LNCaP clone FGC (cell line): ENCODE results near the gene ARVCF.

Experiments
- DNase-seq: peaks from one replicate; pipeline ENCODE4 v3.0.0-alpha.2; 2011; ENCODE audit warnings: low read depth
- H3K4me3 ChIP-seq: 2 replicates; pipeline ENCODE4 v1.5.1; 2011; ENCODE audit warnings: mild to moderate bottlenecking, low read depth, low read length, control low read depth
- TF ChIP-seq, protein P1 (sequence below): IDR thresholded peaks from 2 replicates; pipeline ENCODE4 v1.5.1; 2012; ENCODE audit warnings: mild to moderate bottlenecking; ENCODE audit not compliant: control insufficient read depth, insufficient read depth; ENCODE audit errors: extremely low read depth

Gene ARVCF

DNA sequence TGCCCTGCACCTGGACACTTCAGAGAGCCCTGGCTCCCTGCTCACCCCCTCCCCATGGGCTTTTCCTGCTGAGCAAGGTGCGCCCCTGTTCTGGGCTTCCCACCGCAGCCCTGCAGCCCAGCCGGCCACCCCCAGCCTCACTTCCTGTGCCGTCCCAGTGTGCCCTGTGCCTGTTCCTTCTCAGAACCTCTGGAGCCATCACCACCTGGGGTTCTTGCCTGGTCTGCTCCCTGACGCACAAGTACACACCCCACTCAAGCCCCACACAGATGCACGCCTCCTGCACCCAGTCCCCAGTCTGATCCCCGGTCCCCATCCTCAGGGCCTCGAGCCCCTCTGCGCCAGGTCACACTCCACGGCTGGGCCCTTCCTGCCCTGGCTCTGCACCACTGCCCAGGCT is 39.5 kb upstream of the ARVCF start:
- no peak for DNase-seq
- TF ChIP-seq, protein P1, sequence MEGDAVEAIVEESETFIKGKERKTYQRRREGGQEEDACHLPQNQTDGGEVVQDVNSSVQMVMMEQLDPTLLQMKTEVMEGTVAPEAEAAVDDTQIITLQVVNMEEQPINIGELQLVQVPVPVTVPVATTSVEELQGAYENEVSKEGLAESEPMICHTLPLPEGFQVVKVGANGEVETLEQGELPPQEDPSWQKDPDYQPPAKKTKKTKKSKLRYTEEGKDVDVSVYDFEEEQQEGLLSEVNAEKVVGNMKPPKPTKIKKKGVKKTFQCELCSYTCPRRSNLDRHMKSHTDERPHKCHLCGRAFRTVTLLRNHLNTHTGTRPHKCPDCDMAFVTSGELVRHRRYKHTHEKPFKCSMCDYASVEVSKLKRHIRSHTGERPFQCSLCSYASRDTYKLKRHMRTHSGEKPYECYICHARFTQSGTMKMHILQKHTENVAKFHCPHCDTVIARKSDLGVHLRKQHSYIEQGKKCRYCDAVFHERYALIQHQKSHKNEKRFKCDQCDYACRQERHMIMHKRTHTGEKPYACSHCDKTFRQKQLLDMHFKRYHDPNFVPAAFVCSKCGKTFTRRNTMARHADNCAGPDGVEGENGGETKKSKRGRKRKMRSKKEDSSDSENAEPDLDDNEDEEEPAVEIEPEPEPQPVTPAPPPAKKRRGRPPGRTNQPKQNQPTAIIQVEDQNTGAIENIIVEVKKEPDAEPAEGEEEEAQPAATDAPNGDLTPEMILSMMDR: no peak
- H3K4me3 ChIP-seq: no peak overlapping the region

DNA sequence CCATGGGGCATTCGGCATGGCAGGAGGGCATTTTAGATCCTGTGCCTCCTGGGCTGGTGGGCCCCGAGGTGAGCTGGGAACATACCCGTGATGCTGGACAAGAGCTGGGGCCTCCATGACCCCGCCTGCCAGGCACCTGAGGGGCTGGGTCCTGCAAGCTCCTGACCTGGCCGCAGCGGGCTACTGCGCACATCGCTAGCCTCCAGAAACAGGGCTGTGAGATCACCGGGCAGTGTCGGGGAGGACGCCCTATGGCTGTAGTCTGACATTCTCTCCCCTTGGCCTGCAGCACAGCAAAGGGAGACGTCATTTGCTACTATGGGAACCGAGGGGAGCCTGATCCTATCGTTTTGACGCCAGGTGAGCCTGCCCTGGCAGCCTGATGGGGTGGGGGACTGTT is 39.0 kb upstream of the ARVCF start:
- DNase-seq: no peak
- TF ChIP-seq, protein P1: no peak
- no peak overlapping the region for H3K4me3 ChIP-seq

DNA sequence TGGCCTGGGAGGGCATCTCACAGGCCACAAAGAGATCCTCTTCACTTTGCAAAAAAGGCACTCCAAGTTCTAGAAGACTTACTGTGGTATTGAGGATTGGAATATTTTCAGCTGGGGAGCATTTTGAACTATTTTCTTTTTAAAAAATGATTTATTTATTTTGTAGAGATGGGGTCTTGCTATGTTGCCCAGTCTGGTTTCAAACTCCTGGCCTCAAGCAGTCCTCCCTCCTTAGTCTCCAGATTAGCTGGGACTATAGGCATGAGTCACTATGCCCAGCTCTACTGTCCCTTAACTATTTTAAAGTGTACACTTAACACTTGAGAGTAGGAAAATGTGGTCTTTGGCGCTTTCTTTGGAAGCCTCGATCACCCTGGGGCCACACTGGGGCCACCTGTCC is 38.5 kb upstream of the ARVCF start:
- TF ChIP-seq, protein P1: no peak
- no peak overlapping the region for H3K4me3 ChIP-seq
- no peak for DNase-seq

- no peak for DNase-seq
- no peak overlapping the region for H3K4me3 ChIP-seq
- TF ChIP-seq, protein P1: no peak
Measured at GRCh38 chr22:20054485-20054884, 37.9 kb upstream of the ARVCF start.

- DNase-seq: no peak
- no peak overlapping the region for H3K4me3 ChIP-seq
- TF ChIP-seq, protein P1: no peak
Measured at GRCh38 chr22:20054034-20054427, 37.4 kb upstream of the ARVCF start.

- no peak overlapping the region for H3K4me3 ChIP-seq
- TF ChIP-seq, protein P1: no peak
Measured at GRCh38 chr22:20053407-20054033, 36.9 kb upstream of the ARVCF start.

GRCh38 chr22:20052309-20053259 is 36.0 kb upstream of the ARVCF start:
- no peak for DNase-seq
- TF ChIP-seq, protein P1: no peak
- H3K4me3 ChIP-seq: no peak overlapping the region

More at GRCh38 chr22:20053407-20054033, 36.9 kb upstream of the ARVCF start:
- no peak for DNase-seq
